ENCODE results near the gene AOPEP.

The AOPEP gene

DNA sequence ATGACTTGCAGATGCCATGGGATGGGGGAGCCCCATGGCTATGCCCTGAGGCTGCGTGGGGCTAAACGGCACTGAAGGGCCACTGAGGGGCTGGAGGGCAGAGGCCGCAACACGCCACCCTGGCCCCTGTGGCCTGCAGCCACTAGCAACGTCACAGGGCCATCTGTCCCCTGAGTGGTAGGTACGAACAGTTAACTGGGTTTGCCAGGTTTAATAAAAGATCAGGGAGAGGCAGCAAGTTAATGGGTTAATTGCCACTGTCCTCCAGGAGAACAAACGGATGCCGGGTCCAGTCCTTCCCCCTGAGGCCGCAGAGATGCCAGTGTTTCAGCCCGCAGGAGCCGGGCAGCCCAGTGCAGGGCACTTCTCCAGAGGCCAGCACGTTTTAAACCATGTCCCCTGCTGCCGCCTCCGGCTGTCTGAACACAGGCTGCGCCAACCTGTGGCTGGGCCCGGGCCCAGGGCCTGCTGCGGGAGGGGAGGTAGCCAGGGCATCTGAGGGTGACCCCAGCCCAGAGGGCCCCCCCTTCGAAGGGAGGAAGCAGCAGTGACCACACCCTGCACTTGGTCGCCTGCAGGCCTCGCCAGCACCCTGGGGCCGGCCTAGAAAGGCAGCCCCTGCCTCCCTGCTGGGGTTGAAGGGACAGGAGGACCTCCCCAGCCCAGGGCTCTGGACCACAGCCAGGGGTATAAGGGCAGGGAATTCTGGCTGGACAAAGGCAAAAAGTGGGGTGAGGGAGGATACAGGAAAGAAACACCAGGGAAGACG, 363.7 kb downstream of the AOPEP start:
- no peak for DNase-seq

DNA sequence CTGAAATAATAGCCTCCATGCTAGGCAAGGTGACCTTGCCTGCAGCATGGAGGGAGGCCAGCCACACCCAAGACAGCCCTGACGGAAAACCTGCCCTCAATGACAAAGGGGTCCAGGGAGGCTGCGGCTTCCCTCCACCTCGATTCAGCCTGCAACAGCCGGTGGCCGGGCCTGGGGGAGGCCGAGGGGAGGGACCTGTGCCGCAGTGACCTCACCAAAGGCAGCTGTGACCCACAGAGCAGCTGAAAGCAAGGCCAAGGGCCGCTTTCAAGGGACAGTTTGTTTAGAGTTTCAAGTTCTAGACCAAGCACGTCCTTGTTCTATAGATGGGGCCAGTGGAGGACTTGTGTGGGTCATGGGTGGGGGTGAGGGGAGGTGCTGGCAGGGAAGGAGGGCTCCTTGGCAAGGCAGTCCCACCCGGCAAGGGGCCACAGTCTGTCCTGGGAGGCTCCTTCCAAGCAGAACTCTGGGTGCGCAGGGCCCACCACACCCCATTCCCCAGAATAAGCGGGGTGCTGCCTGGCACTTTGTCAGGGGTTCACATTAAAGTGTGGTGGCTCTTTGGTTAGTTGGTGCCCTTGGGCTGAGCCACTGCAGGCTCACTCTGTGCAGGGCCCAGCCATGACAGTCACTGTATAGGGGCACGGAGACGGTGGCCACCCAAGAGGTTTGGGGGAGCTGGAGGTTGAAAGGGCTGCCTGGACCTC, 364.5 kb downstream of the AOPEP start:
- no peak for DNase-seq

DNA sequence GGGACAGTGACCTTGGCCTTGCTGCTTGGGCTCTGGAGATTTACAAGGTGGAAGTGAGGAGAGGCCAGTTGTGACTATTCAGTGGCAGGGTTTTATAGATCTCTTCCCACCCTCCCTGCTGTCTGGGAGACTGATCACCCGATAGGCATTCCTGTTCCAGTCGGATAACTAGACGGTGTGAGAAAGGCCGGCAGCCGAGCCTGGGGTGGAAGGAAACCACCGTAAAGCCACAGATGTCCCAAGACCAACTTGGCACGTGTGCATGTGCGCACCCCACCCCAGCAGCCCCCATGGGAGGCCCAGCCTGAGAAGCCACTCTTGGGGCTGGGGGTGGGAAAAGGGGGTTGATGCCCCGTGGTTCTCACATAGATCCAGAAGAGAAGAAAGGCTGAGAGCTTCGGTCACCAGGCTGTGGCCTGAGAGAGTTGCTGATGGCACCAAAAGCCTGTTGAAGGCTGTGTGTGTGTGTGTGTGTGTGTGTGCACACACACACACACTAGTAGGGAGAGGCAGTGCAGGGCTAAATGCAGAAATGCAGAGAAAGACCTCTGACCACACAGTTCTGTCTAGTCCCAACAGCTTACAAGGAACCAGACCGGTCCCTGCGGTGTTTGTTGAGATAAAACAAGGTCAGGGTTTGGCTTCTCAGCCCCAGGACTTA, 365.2 kb downstream of the AOPEP start:
- no peak for DNase-seq

DNA sequence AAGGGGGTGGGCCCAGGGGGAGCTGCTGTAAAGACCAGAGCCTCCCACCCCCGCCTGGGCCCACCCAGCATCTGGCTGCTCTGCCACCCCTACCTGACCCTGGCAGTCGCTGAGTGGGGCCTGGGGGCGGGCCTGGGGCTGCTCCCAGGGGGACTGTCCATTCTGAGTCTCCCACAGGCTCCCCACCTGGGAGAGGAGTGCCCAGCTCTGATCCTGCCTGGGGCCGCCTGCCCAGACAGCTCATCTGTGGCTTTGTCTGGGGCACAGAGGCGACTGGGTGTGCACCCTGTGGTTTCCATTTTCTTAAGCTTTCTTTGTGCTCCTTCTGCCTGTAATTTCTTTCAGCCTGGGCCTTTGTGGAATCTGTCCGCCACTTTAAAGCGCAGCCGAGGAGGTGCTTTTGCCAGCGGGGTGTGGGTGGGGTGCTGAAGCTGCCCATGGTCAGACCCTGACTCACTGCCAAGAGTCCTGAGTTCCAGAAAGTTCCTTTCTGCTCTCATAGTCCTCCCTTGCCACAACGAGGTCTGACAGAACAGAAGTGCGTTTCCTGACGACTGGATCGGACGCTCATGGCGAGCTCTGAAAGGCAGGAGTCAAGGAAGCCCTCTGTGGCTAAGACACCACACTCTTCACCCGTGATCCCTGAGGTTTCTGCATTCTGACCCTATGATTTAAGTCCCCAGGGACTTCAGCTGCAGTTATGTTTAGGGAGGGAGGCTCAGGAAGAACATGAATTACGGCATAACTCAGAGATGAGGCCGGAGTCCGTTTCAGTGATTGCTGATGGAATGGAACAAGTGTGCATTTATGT, 366.0 kb downstream of the AOPEP start:
- no peak for DNase-seq

DNA sequence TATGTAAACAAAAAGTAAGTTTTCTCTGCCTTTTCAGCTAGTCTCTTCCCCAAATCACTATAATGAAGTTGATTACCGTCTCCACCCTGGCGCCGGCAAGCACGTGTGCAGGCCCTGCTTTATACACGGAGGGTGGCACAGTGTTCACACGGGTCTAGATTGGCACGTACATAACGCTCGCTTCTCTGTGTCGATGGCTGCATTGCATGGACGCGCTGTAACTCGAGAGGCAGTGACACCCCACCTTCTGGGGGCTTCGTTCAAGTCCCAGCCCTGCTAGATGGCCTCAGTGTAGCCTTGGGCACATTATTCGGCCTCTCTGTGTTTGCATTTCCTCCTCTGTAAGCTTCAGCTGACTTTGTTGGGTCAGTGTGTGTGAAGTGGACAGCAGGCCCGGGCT, 367.1 kb downstream of the AOPEP start:
- DNase-seq = no peak

DNA sequence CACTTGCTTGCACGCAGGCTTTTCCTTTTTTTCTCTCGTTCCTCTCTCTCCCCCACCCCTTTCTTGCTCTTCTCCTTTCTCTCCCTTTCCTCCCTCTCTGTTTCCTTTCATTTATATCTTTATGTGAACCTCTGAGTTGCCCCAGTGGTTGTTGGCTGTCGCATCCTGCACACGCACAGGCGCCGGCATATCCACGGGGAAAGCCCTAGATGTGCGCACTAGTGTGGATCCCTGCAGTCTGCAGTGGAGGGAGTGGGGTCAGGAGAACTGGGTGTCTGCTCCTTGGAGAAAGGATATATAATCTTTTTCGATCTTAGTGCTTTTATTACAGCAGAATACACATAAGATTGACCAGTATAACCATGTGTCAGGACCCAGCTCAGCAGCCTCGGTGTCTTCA, 367.5 kb downstream of the AOPEP start:
- no peak for DNase-seq

DNA sequence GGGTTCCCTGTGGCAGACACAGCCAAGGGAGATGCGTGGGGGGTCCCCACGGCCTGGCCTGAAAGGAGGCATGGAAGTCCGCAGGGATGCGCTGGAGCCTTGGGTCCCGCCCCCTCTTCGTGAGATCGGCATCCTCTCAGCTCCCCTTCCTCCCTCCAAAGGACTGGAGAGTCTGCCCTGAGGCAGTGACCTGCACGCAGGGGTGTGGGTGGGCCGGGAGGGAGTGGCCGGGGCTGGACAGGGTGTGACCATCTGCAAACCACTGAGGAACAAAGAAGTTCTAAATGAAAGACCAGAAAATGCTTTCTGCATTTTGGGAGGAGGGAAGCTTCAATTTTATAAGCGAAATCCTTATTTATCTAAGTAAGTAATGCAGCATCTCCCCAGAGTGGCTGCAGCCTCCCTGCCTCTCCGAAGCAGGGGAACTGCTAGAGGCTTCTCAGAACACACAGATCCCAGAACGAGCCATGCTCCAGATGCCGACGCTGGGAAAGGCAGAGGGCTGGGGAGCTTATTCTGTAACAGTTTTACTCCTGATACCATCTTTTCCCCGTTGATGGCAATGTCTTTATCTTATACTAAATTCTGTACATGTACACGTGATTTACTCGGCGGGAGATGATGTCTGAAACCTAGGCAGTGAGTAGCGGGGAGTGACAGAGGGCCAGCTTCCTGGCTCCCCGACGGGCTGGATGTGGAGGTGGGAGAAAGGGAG, 369.3 kb downstream of the AOPEP start:
- no peak for DNase-seq

DNA sequence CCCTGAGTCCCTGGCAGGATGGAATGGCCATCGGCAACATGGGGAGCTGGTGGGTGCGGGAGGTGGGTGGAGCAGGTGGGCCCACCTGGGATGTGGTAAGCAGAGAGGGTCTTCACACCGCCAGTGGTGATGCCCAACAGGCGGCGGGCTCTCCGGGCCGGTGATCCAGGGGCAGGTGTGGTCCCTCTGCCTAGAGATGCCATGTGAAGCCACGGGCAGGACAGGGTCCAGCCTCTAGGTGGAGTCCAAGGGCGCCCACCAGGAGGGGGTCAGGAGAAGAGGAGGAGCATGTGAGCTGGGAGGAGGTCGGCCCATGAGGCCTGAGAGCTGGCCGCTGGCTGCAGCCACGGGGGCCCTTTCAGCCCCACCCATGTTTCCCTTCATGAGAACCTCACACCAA, 369.9 kb downstream of the AOPEP start:
- DNase-seq = no peak

DNA sequence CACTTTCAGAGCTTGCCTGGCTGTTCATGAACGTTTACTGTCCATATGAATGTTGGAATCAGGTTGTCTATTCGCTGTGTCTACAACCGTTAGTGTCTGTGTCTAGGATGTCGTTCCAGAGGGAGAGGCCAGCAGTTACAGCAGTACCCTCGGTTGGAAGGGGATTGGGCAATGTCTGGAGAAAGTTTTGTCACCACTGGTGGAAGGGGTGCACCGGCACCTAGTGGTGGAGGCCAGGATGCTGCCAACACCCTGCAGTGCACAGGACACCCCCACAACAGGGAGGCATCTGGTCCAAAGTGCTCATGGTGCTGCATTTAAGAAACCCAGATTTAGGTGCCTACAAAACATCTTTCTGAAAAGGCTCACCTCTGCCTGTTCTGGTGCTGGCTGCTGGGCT, 370.3 kb downstream of the AOPEP start:
- no peak for DNase-seq

DNA sequence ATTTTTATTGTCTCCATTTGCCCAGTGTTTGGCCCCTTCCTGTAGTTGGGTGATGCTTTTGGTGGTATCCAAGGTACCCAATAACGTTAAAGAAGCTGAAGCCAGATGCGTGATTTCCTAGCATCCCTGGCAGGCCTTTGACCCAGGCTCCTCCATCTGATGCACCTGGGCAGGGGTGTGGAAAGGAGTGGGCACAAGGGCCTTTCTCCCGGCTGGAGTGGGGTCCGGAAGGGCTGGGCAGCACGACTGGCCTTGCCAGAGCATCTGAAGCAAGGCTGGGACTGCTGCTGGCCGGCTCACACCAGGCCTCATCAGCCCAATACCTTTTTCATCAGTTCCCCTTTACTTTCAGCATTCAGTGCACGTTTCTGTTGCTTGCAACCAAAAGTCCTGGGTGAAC, 370.8 kb downstream of the AOPEP start:
- DNase-seq = no peak

DNA sequence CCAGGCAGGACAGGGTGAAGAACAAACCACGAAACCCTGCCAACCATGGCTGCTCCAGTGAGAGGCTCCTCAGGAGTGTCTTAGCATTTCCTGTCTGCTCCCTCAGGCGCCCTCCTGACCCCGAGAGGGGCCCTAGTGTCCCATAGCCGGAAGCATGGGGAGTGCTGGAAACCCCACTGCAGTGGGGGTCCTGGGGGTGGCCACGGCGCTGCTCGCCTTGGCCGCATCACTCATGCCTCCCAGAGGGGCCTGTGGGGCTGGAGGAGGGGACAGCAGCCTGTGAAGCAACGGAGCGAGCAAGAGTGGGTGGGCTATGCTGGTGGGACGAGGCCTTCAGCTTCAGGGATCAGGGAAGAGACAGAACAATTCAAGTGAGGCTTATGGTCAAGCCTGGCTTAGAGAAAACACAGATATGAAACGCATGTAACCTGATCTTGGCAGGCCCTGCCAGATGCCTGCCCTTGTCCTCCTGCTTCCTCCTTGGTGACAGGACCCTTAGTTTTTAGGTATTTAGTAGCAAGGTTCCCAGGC, 372.0 kb downstream of the AOPEP start:
- DNase-seq = no peak

DNA sequence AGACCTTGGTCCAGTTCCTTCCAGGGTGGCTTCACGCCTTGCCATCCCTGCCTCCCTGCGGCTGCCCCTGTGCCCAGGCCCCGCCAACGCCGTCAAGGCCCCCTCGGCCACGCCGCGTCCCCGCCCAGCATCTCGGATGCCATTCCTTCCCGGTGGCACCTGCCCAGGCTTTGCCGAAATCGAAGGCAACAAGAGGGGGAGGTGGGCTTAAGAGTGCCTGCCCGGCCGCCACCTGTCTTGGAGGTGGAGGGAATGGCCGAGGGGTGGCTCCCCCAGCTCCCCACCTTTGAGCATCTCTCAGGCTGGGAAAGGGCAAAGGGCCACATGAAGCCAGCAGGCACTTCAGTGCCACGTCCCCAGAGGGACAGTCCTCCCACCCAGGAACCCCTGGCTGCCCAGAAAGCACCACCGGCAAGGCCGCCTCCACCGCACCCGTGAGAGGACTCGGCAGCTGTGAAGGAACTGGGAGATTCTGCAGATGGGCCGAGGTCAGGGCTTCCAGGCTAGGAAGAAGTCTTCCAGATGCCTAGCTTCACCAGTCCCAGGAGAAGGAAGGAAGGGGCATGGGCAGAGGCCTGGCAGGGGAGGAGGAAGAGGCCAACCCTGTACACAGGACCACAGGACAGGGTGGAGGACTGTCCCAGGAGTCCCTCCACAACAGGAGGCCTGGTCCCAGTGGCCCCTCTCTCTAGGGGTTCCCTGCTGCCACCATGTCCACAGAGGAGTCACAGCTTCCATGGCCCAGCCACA, 373.0 kb downstream of the AOPEP start:
- no peak for DNase-seq

DNA sequence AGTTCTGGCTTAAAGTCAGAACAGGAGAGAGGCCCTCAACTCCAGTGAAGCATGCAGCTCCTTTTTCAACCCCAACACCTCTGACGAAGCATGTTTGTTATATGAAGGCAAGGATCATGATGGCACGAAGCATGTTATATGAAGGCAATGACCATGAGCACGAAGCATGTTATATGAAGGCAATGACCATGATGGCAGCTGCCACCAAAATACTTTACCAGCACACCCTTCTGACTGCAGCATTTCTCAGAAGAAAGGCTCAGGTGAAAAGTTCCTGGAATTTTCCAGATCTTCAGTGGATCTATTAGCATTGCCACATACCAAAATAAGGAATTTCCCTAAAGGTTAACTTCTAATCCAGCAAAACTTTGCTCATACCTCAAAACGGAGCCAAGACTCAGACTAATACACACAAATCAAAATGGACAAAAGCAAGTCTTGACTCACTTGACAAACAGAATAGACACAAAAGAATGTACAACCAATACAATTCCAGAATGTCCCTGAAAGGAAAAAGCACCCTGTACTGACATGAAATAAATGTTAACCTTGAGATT, 373.6 kb downstream of the AOPEP start:
- DNase-seq = no peak

DNA sequence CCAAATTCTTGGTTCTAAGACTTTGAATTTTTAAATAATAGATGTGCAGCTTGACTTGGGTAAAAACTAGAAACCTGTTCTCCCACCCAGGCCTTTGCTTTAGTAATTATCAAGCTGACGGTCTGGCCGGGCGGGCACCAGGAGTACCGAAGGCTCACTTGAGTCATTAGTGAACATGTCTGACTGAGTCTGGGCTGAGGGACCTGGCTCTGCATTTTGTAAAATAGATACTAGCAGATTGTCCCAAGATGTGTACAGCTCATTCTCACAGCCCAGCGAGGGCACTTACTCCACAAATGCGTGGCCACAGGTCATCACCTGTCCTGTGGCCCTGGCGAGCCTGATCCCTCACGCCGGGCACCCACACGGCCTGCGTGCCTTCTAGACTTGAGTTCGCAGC, 374.8 kb downstream of the AOPEP start:
- DNase-seq = no peak

DNA sequence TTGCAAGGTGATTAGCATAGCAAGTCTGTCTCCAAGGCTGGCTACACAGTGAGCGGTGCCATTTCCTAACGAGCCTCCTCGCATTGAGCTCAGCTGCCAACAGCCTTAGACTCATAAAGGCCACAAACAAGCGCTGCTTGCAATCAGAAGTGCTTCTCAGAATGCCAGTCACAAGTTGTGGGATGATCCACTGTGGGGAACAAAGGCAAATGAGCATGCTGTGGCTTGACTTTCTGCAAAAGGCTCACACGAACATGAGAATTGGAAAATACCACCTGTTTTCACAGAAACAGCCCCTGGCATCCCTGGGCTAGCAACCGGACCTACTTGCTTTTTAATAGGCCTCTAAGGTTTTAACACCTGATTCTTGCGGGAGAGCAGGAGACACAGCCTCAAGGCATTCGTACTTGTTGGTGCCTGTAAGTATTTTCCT, 375.5 kb downstream of the AOPEP start:
- DNase-seq = no peak

DNA sequence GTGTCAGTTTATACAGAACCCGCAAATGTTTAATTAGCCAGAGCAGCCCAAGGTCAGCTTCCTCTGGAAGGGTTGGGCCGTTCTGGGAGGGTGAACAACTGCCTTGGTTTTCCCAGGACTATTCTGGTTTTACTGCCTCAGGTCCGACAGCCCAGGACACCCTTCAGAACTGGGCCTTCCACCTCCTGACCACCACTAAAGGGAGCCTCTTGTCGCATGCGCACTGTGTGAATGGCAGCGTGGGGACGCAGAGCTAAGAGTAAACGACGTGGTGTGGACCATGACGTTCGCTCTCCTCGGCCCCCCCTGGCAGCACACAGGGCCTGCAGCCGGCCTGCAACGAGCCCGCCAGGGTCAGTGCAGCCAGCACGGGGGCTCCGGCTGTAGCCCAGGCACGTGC, 376.1 kb downstream of the AOPEP start:
- no peak for DNase-seq

DNA sequence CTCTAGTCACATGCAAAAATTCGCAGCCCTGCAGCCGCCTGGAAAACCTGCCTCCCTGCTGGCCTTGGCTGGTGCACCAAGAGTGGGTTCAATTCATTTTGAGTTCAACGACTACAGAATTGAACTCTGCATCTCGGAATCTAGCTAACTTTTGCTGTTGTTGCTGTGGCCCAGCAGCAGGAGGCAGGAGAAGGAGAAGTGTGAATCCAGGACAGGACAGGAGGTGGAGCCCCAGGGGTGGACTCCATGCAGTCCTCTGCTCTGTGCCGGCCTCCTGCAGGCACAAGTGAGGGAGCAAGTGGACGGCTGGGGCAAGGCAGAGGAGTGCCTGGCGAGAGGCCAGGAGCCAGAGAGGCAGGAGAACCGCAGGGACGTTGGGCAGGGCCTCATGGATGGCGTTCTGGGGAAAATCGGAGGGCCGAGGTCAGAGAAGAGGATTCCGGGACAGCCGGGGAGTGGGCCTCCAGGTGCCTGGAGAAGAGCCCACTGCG, 376.8 kb downstream of the AOPEP start:
- no peak for DNase-seq

DNA sequence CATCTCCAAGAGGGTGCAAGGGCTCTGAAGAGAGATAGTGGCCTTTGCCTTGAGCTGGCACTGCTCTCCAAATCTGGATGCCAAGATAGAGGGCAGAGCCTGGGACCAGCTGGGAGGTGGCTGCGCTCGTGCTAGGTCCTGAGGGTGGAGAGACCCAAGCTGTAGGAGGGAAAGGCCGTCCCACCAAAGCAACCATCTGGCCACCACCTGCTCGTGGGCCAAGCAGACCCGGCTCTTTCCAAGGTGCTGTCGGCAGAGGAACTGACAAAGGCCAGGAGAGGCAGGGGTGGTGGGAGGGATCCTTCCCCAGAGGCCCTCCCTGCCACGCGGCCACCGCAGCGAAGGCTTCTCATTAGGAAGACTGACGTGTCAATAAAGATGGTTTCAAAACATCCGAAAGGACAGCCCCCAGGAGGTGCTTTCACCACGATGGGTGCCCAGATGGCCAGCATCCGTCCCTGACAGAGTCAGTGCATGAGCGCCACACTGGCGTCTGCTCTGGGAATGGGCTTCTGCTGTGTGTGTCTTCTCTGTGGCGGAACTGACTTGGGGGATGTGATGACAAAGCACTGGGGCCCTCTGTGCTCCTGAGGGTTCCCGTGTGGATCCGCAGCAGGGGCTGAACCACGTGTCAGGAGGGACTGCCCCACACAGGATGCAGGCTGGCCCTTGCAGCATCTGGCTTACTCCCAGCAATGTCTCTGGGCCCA, 377.5 kb downstream of the AOPEP start:
- DNase-seq = no peak

DNA sequence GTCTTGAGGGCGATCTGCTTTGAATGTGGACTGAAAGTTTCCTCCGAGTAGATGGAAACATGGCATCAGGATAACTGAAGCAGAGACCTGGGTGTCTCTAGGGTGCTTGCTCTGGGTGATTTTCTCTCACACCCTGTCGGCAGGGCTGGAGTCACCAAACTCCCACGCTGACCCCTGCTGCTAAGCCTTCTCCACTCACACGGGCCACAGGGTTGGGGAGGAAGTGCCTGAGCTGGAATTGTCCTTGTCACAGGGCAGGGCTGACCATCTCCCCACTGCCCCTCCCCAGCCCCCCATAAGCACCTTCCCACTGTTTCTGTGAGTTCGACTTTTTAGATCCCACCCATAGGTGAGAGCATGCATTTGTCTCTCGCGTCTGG, 378.1 kb downstream of the AOPEP start:
- no peak for DNase-seq

DNA sequence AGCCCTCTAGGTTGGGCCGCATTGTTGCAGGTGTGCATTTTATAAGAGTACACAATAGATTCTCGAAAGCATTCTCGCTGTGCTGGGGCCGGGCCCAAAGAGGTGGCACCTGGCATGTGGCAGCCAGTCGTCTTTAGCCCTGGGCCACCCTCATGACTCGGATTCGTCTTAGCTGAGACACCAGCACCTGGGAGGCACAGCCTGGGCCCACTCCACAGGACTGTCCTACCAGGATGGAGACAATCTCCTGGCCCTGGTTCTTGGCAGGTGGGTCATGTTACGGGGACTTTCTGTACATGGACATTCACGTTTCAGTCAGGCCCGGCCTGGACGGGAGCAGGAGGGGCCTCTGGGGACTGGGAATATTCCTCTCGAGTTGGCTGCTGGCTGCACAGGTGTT, 378.5 kb downstream of the AOPEP start:
- no peak for DNase-seq
